Left hindlimb (tissue), 1 donor: ENCODE results near the gene OSBPL3.

ENCODE experiments used
- DNase-seq: peaks from one replicate; pipeline ENCODE4 v3.0.0-alpha.2; 2018

OSBPL3 gene

DNA sequence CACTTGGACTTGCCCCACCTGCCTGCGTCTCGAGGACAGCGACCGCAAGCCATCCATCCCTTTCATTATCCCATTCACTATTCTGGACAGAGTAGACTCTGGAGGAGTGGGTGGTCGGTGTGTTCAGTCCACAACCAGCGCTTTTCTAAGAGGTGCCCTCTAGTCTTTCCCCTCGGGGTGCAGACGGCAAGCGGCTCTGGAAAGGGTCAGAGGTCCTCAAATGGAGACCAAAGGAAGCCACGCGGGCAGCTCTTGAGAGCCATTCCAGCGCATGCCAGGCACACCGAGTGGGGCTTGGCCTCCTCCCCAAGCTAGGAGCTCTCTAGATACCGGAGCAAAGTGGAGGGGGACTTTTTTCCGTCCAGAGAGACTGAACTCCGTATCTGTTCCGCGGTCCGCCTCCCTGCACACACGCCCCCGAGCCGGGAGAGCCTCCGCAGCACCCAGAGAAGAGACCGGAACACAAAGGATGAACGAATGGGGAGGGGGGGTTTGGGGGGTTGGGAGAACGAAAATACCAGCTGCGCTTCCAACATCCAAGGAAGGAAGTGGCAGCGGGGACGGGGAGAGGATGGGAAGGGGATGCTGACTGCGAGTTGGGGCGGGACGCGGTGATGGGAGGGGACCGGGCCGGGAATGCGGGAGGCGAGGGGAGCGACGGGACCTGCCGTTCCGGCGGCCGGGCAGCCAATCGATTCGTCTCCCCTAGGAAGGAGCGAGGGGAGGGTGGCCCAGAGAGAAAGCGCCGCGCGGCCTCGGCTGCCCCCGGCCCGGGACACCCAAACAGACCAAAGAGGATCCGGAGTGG, 223.2 kb downstream of the OSBPL3 start:
- peak; percentile 78 for DNase-seq

GRCh38 chr7:24755541-24756407, 224.2 kb downstream of the OSBPL3 start:
- DNase-seq = no peak

DNA sequence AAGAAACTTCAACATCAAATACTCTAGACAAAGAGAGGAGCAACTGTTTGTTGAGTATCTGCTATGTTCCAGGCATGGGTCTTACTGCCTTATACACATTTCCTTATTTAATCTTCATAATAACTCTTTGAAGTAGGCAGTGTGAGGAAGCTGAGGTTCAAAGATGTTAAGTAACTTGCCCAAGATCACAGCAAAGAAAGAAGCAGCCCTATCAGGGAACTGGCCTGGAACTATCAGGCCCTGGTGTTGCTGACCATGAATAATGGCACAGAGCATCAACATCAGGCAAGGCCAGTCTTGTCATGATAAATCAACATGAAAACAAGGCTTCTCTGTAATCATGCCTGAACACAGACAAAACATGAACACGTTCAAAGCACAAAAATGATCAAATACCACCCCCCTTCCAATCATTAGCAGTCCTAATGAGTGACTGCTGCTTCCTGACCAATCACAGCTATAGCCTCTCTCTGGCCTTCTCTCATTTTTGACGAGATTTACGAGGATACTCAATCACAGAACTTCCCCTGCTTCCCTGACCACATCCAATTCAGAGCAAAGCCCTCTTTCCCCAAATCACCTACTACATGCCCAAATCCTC, 225.0 kb downstream of the OSBPL3 start:
- DNase-seq = no peak

GRCh38 chr7:24752073-24752800, 227.7 kb downstream of the OSBPL3 start:
- no peak for DNase-seq

DNA sequence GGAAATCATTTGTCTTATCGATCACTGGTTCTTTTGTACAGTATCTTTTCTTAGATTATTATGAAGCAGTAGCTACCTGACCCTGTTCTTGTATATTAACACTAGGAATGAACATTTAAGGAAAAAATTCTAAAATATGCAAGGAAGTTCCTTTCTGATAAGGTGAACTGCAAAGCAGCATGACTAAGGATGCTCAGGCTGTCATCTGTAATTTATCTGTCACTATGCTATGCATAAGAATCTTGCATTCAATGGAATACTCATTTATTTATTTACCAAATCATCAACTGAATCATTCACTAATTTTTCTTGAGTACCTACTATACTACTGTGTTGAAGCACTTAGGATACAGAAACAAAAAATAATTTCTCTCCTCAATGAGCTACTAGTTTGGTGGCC, 228.5 kb downstream of the OSBPL3 start:
- no peak for DNase-seq

- DNase-seq = no peak
These were observed 229.4 kb downstream of the OSBPL3 start for GRCh38 chr7:24750441-24751055.

DNA sequence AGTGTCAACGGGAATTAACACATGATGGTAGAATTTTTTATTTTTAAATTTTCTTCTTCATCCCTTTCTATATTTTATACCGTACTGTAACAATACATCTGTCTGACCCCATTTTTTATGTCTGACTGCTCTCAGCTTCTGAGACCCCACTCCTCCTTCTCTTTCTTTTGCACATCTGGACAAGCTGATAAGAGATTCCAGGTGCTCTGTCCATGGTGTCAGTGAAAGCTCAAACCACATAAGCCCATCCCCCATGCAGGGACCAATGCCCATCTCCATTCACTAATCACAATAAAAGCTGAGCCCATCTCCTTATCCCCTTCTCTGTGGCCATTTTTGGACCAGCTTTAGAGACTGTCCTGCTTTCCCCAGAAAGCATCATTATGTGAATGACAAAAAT, 231.5 kb downstream of the OSBPL3 start:
- DNase-seq = no peak
